SK-N-SH (cell line): ENCODE data around the gene SLC25A20. TPM values are rescaled to one million over a fixed set of nuclear protein-coding genes. Genes with fewer than 3 reads are reported as not detected.
A peak's percentile ranks its signal among the peaks of the same experiment; 100 is the strongest.

Experiments
- CTCF ChIA-PET: fragments of 300-600, 350-600 bp; formaldehyde crosslinking; extraction: SDS; loops from one replicate; lab custom pipeline; 2021; lab: Yijun Ruan, JAX
- POLR2A ChIA-PET: fragments of 350-600 bp; sonication (Branson Sonifier 250); formaldehyde crosslinking; extraction: SDS; loops from one replicate; lab custom pipeline; 2020; ENCODE audit warnings: antibody characterized with exemption, inconsistent platforms; lab: Yijun Ruan, JAX
- DNase-seq: peaks from one replicate; pipeline ENCODE4 v3.0.0; 2012
- H2AFZ ChIP-seq: fragments of 200-600 bp; sonication (generic); 2 replicates; pipeline ENCODE4 v1.8.1; 2016; ENCODE audit warnings: antibody characterized with exemption, mild to moderate bottlenecking, low read depth
- H3F3A ChIP-seq: fragments of 200-600 bp; sonication (generic); replicated peaks from 2 replicates; pipeline ENCODE3; 2016; ENCODE audit warnings: antibody characterized with exemption, mild to moderate bottlenecking; ENCODE audit not compliant: insufficient read depth
- H3K27ac ChIP-seq, 2 experiments: fragments of 200-500 bp in 1 of 2; fragments of 200-600 bp in 1 of 2; sonication (Bioruptor generic) in 1 of 2; sonication (generic), shearing (Covaris generic) in 1 of 2; 2 replicates each; pipeline versions ENCODE4 v1.5.1 to v1.6.1; 2014 to 2016; ENCODE audit warnings: low read depth in 2 of 2, inconsistent platforms in 1 of 2, low read length in 1 of 2, mild to moderate bottlenecking in 1 of 2, mixed read lengths in 1 of 2
- H3K27me3 ChIP-seq: fragments of 200-600 bp; sonication (generic), shearing (Covaris generic); 2 replicates; pipeline ENCODE4 v1.6.1; 2016; ENCODE audit warnings: mixed run types; ENCODE audit not compliant: insufficient read depth
- H3K36me3 ChIP-seq, 2 experiments: fragments of 200-500 bp in 1 of 2; fragments of 200-600 bp in 1 of 2; sonication (Bioruptor generic) in 1 of 2; sonication (generic) in 1 of 2; replicated peaks in 1 of 2; 2 replicates each; pipeline versions ENCODE3 to v1.5.1; 2014 to 2016; ENCODE audit warnings: low read length in 1 of 2, mild to moderate bottlenecking in 1 of 2; ENCODE audit not compliant: insufficient read depth in 2 of 2, control insufficient read depth in 1 of 2
- H3K4me1 ChIP-seq, 2 experiments: fragments of 200-500 bp in 1 of 2; fragments of 200-600 bp in 1 of 2; sonication (Bioruptor generic) in 1 of 2; sonication (generic), shearing (Covaris generic) in 1 of 2; 2 replicates each; pipeline versions ENCODE4 v1.5.1 to v1.6.1; 2014 to 2016; ENCODE audit warnings: low read depth in 1 of 2, low read length in 1 of 2, mixed run types in 1 of 2; ENCODE audit not compliant: insufficient read depth in 2 of 2, control insufficient read depth in 1 of 2
- H3K4me2 ChIP-seq: fragments of 200-600 bp; sonication (generic), shearing (Covaris generic); 2 replicates; pipeline ENCODE4 v1.6.1; 2017; ENCODE audit warnings: mixed run types
- H3K4me3 ChIP-seq, 2 experiments: fragments of 200-500 bp in 1 of 2; fragments of 200-600 bp in 1 of 2; sonication (Bioruptor generic) in 1 of 2; sonication (generic), shearing (Covaris generic) in 1 of 2; 2 replicates each; pipeline versions ENCODE4 v1.5.1 to v1.8.1; 2014 to 2016; ENCODE audit warnings: low read depth in 2 of 2, inconsistent platforms in 1 of 2, low read length in 1 of 2, mild to moderate bottlenecking in 1 of 2, mixed read lengths in 1 of 2, moderate library complexity in 1 of 2
- H3K79me2 ChIP-seq: fragments of 200-600 bp; sonication (generic); 2 replicates; pipeline ENCODE4 v1.8.1; 2017; ENCODE audit warnings: mild to moderate bottlenecking; ENCODE audit not compliant: insufficient read depth
- H3K9ac ChIP-seq: fragments of 200-600 bp; sonication (generic); 2 replicates; pipeline ENCODE4 v1.6.1; 2017; ENCODE audit warnings: mixed run types
- H3K9me2 ChIP-seq: fragments of 200-600 bp; sonication (generic); 2 replicates; pipeline ENCODE4 v1.6.1; 2017; ENCODE audit warnings: mixed run types
- H3K9me3 ChIP-seq: fragments of 200-600 bp; sonication (generic); 2 replicates; pipeline ENCODE4 v1.6.1; 2017; ENCODE audit warnings: mixed run types, mild to moderate bottlenecking, moderate library complexity
- H4K20me1 ChIP-seq: fragments of 200-600 bp; sonication (generic); 2 replicates; pipeline ENCODE4 v1.6.1; 2017; ENCODE audit warnings: mild to moderate bottlenecking, mixed run types; ENCODE audit not compliant: insufficient read depth
- ELF1 ChIP-seq: IDR thresholded peaks from 2 replicates; pipeline ENCODE4 v1.4.0; 2012
- FOSL2 ChIP-seq: IDR thresholded peaks from 2 replicates; pipeline ENCODE4 v1.4.0; 2012; ENCODE audit warnings: low read depth, mild to moderate bottlenecking, moderate library complexity, borderline replicate concordance
- FOXM1 ChIP-seq: IDR thresholded peaks from 2 replicates; pipeline ENCODE4 v1.4.0; 2012; ENCODE audit warnings: low read depth, mild to moderate bottlenecking
- JUND ChIP-seq: IDR thresholded peaks from 2 replicates; pipeline ENCODE4 v1.4.0; 2012
- MEF2A ChIP-seq: IDR thresholded peaks from 2 replicates; pipeline ENCODE4 v1.4.0; 2012; ENCODE audit warnings: low read depth, borderline replicate concordance
- MXI1 ChIP-seq: IDR thresholded peaks from 2 replicates; pipeline ENCODE4 v1.6.1; 2012; ENCODE audit warnings: mild to moderate bottlenecking, low read depth, low read length, improper control_type of control experiment
- NFIC ChIP-seq: IDR thresholded peaks from 2 replicates; pipeline ENCODE4 v1.4.0; 2012; ENCODE audit warnings: borderline replicate concordance
- RAD21 ChIP-seq: IDR thresholded peaks from 2 replicates; pipeline ENCODE4 v1.6.1; 2012; ENCODE audit warnings: mild to moderate bottlenecking, low read length
- RFX5 ChIP-seq: IDR thresholded peaks from 2 replicates; pipeline ENCODE4 v1.6.1; 2012; ENCODE audit warnings: mild to moderate bottlenecking, improper control_type of control experiment, low read length
- SIN3A ChIP-seq: IDR thresholded peaks from 2 replicates; pipeline ENCODE4 v1.6.1; 2012; ENCODE audit warnings: low read depth, mild to moderate bottlenecking, low read length, moderate library complexity, borderline replicate concordance
- TAF1 ChIP-seq: IDR thresholded peaks from 2 replicates; pipeline ENCODE4 v1.6.1; 2012; ENCODE audit warnings: low read depth, mild to moderate bottlenecking, low read length, moderate library complexity, borderline replicate concordance
- TEAD4 ChIP-seq: IDR thresholded peaks from 2 replicates; pipeline ENCODE4 v1.4.0; 2012; ENCODE audit warnings: mild to moderate bottlenecking, borderline replicate concordance; ENCODE audit not compliant: insufficient read depth
- WGBS: methylation state at CpG from one replicate; pipeline ENCODE4 v1.1.6; 2017; ENCODE audit warnings: low lambda C conversion rate; 5-methylcytosine and 5-hydroxymethylcytosine counted together
- polyA plus RNA-seq, 3 experiments: library from polyadenylated mRNA; depleted of rRNA; stranded (reverse); fragments of >200 nt; gene quantifications; 2 replicates each; pipeline ENCODE4 v1.2.3, GENCODE V29; 2012
- TF ChIP-seq, protein P1 (sequence below): IDR thresholded peaks from 2 replicates; pipeline ENCODE4 v1.4.0; 2012; ENCODE audit warnings: low read depth
- TF ChIP-seq, protein P2 (sequence below): IDR thresholded peaks from 2 replicates; pipeline ENCODE4 v1.6.1; 2012; ENCODE audit warnings: mild to moderate bottlenecking, low read depth, low read length, moderate library complexity
- TF ChIP-seq, protein P3 (sequence below): IDR thresholded peaks from 2 replicates; pipeline ENCODE4 v1.4.0; 2012; ENCODE audit warnings: low read depth, borderline replicate concordance
- TF ChIP-seq, protein P4 (sequence below): fragments of 150-350 bp; IDR thresholded peaks from 2 replicates; pipeline ENCODE4 v1.6.1; 2017; ENCODE audit warnings: antibody characterized with exemption, low read length, low read depth, borderline replicate concordance
- TF ChIP-seq, protein P5 (sequence below): IDR thresholded peaks from 2 replicates; pipeline ENCODE4; 2012
- TF ChIP-seq, protein P6 (sequence below): fragments of 150-350 bp; IDR thresholded peaks from 2 replicates; pipeline ENCODE4 v1.6.1; 2016; ENCODE audit warnings: mild to moderate bottlenecking, low read depth, low read length

The SLC25A20 gene
- polyA plus RNA-seq, 1 of the 3 experiments (the other 2 are of a cell fraction), result 30.3 TPM

DNA sequence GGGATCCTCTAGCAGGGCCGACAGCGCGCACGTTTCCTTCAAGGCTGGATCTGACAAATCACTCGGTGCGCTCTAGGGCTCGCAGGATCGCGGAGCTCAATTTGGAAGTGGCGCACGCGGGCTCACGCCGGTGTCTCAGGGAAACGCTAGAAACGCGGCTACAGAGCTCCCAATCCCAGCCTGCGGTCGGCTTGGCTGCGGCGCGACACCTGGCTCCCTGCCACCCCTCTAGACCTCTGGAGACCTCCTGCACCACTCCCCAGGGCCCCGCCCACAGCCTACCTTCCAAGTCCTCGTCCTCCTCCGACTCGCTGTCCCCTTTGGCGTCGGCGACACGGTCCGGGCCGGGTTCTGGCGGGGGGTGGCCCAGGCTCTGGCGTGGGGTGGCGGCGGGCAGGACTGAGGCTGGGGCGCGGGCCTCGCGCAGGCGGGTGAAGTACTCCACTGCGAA, 51.6 kb downstream of the SLC25A20 start:
- Histone ChIP-seq H3K4me1 (peaks cover 3 to 25% of the 10 kb centered on the region in 2 experiments; a peak in 2 of 4 replicates), H3K4me3 (peak overlapping the region; percentile 84), H3K9me2 (no peaks in the 10 kb centered on the region), H3K9ac (peak overlapping the region; percentile 71; the same call in 1 of the 2 replicates), H2AFZ (peak overlapping the region; percentile 92), H3K27me3 (no peaks in the 10 kb centered on the region), H3K27ac (peak overlapping the region; percentile 59 to 78), H3K79me2 (peaks cover 42% of the 10 kb centered on the region), H3K9me3 (no peaks in the 10 kb centered on the region), H3K36me3 (no peaks in the 10 kb centered on the region), H4K20me1 (no peaks in the 10 kb centered on the region), H3F3A (peaks cover 3% of the 10 kb centered on the region), H3K4me2 (peak overlapping the region; percentile 92)
- ChIA-PET CTCF (interaction anchor here (1.0 to 1.3 kb wide), 3 partner anchors 107 to 160 kb away, joined by 3 read pairs; partner anchors contain the start of gene WDR6), POLR2A (interaction anchor here (0.6 to 1.3 kb wide), 2 partner anchors 51 to 130 kb away, joined by 3 read pairs; partner anchors contain the start of gene IP6K2)
- DNase-seq, result peak; percentile 79
- 0% methylated on average over 18 of the region's 42 CpGs for WGBS
- TF ChIP-seq NFIC (peak; percentile 29; the same call in 1 of the 2 replicates), RAD21 (peak; percentile 5; the same call in 1 of the 2 replicates), MXI1 (peak; percentile 75; the same call in 1 of the 2 replicates), JUND (no peak), FOSL2 (no peak), ELF1 (no peak)
- TF ChIP-seq, protein P1, sequence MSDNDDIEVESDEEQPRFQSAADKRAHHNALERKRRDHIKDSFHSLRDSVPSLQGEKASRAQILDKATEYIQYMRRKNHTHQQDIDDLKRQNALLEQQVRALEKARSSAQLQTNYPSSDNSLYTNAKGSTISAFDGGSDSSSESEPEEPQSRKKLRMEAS, result peak; percentile 75
- TF ChIP-seq, protein P2, sequence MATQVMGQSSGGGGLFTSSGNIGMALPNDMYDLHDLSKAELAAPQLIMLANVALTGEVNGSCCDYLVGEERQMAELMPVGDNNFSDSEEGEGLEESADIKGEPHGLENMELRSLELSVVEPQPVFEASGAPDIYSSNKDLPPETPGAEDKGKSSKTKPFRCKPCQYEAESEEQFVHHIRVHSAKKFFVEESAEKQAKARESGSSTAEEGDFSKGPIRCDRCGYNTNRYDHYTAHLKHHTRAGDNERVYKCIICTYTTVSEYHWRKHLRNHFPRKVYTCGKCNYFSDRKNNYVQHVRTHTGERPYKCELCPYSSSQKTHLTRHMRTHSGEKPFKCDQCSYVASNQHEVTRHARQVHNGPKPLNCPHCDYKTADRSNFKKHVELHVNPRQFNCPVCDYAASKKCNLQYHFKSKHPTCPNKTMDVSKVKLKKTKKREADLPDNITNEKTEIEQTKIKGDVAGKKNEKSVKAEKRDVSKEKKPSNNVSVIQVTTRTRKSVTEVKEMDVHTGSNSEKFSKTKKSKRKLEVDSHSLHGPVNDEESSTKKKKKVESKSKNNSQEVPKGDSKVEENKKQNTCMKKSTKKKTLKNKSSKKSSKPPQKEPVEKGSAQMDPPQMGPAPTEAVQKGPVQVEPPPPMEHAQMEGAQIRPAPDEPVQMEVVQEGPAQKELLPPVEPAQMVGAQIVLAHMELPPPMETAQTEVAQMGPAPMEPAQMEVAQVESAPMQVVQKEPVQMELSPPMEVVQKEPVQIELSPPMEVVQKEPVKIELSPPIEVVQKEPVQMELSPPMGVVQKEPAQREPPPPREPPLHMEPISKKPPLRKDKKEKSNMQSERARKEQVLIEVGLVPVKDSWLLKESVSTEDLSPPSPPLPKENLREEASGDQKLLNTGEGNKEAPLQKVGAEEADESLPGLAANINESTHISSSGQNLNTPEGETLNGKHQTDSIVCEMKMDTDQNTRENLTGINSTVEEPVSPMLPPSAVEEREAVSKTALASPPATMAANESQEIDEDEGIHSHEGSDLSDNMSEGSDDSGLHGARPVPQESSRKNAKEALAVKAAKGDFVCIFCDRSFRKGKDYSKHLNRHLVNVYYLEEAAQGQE, result no peak
- TF ChIP-seq, protein P3, sequence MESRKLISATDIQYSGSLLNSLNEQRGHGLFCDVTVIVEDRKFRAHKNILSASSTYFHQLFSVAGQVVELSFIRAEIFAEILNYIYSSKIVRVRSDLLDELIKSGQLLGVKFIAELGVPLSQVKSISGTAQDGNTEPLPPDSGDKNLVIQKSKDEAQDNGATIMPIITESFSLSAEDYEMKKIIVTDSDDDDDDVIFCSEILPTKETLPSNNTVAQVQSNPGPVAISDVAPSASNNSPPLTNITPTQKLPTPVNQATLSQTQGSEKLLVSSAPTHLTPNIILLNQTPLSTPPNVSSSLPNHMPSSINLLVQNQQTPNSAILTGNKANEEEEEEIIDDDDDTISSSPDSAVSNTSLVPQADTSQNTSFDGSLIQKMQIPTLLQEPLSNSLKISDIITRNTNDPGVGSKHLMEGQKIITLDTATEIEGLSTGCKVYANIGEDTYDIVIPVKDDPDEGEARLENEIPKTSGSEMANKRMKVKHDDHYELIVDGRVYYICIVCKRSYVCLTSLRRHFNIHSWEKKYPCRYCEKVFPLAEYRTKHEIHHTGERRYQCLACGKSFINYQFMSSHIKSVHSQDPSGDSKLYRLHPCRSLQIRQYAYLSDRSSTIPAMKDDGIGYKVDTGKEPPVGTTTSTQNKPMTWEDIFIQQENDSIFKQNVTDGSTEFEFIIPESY, result no peak

DNA sequence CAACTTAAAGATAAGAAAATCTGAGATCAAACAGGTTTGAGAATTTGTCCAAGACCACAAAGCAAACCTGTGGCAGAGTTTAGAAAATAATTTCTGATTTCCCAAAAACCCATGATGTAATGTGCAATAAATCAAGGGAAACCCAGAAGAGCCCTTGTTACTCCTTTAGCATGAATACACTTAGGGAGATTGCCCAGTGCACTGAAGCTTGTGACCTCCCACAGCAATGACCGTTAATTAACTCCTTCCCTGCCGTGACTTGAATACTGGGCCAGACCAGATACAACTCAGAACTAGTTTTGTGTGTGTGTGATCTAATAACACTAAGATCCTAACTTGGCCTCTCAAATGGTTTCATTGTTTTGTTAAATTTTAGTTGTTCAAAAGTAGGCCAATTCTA, 53.5 kb downstream of the SLC25A20 start:
- no peak overlapping the region for H2AFZ ChIP-seq
- peaks cover 5% of the 10 kb centered on the region for H3F3A ChIP-seq
- DNase-seq, result no peak
- no peak overlapping the region for H3K4me3 ChIP-seq
- H3K79me2 ChIP-seq, result peaks cover 61% of the 10 kb centered on the region
- WGBS, result 52% methylated on average over 2 of the region's 2 CpGs
- no peak overlapping the region for H3K9ac ChIP-seq
- H3K36me3 ChIP-seq, result no peaks in the 10 kb centered on the region
- H3K9me2 ChIP-seq, result no peaks in the 10 kb centered on the region
- peak overlapping the region; percentile 92 for H3K4me2 ChIP-seq
- POLR2A ChIA-PET, result no interaction called here
- H3K27me3 ChIP-seq, result no peaks in the 10 kb centered on the region
- H3K27ac ChIP-seq, result no peak overlapping the region
- peaks cover 3 to 12% of the 10 kb centered on the region in 2 experiments; a peak in 2 of 4 replicates for H3K4me1 ChIP-seq
- no peaks in the 10 kb centered on the region for H4K20me1 ChIP-seq
- CTCF ChIA-PET, result interaction anchor here (1.6 kb wide), 1 partner anchor 8 kb away, joined by 3 read pairs; no protein-coding TSS in a partner anchor
- no peaks in the 10 kb centered on the region for H3K9me3 ChIP-seq
- TF ChIP-seq MXI1, result no peak
- TF ChIP-seq, protein P4, sequence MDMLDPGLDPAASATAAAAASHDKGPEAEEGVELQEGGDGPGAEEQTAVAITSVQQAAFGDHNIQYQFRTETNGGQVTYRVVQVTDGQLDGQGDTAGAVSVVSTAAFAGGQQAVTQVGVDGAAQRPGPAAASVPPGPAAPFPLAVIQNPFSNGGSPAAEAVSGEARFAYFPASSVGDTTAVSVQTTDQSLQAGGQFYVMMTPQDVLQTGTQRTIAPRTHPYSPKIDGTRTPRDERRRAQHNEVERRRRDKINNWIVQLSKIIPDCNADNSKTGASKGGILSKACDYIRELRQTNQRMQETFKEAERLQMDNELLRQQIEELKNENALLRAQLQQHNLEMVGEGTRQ, result no peak
- no peak for TF ChIP-seq SIN3A
- TF ChIP-seq, protein P5, sequence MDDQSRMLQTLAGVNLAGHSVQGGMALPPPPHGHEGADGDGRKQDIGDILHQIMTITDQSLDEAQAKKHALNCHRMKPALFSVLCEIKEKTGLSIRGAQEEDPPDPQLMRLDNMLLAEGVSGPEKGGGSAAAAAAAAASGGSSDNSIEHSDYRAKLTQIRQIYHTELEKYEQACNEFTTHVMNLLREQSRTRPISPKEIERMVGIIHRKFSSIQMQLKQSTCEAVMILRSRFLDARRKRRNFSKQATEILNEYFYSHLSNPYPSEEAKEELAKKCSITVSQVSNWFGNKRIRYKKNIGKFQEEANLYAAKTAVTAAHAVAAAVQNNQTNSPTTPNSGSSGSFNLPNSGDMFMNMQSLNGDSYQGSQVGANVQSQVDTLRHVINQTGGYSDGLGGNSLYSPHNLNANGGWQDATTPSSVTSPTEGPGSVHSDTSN, result no peak
- no peak for TF ChIP-seq TEAD4
- TF ChIP-seq, protein P6, sequence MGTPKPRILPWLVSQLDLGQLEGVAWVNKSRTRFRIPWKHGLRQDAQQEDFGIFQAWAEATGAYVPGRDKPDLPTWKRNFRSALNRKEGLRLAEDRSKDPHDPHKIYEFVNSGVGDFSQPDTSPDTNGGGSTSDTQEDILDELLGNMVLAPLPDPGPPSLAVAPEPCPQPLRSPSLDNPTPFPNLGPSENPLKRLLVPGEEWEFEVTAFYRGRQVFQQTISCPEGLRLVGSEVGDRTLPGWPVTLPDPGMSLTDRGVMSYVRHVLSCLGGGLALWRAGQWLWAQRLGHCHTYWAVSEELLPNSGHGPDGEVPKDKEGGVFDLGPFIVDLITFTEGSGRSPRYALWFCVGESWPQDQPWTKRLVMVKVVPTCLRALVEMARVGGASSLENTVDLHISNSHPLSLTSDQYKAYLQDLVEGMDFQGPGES, result no peak
- no peak for TF ChIP-seq FOXM1
- no peak for TF ChIP-seq TAF1
- TF ChIP-seq RFX5, result no peak
- no peak for TF ChIP-seq NFIC
- no peak for TF ChIP-seq MEF2A
